GM19238 (cell line): ENCODE measurements around the gene MAP2K5.
"Not testable (repeated sequence)": the region's sequence is repeated elsewhere in the genome, so short reads cannot be mapped to it uniquely, and the experiment has no call there.

Experiments used
- DNase-seq: peaks from one replicate; pipeline ENCODE4 v3.0.0; 2011; ENCODE audit warnings: low spot score; ENCODE audit not compliant: insufficient read length

Gene MAP2K5

DNA sequence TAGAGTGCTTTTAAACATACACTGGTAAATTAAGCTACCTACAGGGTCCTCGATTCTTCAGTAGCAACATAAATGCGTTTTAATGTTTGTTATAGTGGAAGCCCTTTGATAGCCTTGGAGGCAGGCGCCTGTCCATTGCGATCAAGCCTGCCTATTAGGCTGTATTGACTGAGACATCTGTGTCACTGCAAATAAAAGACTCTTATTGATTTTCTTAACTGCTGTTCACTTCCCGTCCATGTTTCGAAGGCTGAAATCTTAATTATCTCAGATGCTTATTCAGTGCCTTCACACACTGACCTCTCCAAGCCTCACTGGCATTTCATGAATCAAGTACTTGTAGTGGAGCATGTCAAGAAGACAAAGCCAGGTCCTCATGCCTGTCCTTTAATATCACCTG, 51.1 kb downstream of the MAP2K5 start:
- DNase-seq: no peak

DNA sequence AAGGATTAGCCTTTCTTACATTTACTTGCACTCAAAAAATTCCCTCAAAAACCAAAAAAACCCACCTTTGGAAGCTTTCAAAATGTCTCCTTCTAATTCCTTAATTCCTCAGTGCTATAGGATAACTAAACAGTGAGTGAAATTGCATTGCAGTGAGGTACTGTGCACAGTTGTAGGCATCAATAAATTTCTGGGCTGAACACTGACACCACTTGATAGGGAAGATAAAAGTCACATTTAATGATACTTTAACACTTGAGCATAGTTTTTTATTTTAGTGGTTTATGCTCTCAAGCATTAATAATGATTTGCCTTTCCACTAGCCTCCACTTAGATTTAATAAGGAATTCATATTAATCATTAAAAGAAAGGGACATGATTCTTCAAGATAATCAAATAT, 52.3 kb downstream of the MAP2K5 start:
- DNase-seq: no peak

DNA sequence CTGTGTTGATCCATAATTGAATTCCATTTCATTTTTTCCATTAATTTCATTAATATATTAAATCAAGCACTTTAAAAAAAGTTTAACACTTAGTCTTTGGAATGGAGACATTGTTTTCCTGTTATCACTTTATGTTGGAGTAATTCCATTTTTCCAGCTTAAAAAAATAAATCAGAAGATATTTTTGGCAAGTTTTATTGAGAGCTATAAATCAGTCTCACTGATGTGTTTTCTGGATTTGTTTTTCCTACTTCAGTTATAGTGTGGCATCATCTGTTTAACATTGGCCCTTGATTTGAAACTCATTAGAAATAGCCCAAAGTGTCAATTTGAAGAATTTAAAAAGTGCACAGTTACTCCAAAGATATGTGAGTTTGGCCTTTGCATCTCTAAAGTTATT, 53.1 kb downstream of the MAP2K5 start:
- DNase-seq: no peak

DNA sequence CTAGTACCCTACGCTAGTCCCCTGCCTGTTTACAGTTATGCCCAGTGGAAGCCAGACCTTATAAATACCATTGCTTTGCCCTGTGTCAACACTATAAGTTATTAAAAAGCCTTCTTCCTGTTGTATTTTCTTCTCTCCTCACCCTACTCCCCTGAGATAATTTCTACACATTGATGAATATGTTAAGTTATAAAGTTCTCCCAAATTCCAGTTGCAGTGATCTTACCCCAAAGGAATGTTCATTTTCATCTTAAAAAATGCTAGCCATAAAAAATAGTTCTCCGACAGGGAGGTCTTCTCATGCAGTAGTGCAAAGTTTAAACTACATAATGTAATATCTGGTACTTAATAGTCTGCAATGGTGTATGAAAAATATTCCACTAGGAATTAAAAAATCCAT, 58.6 kb downstream of the MAP2K5 start:
- no peak for DNase-seq

DNA sequence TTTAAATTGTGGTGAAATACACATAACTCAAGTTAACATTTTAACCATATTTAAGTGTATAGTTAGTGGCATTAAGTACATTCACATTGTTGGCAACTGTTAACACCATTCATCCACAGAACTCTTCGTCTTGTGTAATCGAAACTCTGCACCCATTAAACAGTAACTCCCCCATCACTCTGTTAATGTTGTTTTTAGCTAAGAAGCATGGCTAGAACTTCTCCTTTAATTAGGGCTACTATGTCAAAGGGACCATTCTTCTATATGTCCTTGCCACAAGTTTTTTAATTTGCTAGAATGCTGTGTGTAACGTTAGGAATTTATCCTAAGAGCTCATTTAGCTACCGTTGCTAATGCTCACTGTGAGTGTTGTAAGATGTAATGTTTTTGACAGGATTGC, 60.6 kb downstream of the MAP2K5 start:
- DNase-seq: no peak

DNA sequence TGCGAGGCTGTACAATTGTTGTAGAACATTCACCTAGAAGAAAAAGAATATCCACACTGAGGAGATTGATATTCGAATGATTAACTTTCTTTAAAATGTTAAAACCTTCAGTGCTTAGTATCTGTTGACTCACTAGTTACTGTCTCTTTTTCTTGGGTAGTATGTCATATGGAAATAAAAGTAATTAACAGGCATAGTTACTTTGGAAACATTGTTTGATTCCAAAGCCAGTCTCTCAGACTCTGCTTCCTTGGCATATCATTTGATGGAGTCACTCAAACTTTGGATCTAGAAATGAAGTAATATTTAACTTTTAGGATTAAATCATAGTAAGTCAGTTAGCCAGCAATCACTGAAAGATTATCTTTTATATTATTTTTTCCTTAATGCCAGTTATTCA, 63.4 kb downstream of the MAP2K5 start:
- no peak for DNase-seq

DNA sequence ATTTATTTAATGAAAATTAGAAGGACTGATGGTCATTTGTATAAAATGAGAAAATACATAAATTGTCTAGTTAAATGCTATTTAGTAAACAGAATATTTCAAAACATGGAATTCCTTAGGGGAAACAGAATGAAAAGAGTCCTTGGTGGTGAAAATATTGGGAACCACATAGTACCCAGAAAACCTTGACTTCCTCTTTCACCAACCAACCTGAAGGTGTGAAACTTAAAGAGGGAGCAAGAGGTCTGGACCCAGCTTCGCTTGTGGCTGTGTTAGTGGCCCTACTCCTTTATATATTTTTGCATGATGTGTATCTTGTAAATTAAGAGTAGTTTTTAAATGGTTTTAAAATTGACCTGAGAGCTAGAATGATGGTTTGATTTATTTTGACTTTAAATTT, 64.2 kb downstream of the MAP2K5 start:
- DNase-seq: no peak

DNA sequence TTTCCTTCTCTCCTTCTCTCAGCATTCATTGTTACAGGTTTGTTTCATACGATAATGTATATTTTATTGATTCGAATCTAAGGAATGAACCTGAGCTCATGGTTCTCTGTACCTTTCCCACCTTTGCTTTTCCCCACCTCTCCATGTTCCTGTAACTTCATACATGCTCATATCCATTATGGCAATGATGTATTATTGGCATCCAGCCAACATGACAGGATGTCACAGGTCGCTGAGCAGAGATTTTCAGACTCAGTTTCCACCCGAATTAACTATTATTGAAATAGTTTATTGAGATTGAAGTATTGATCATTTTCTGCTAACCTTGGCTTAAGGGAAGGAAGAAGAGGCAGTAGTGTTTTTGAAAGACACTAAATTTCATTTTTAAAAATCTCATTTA, 64.8 kb downstream of the MAP2K5 start:
- DNase-seq: no peak

DNA sequence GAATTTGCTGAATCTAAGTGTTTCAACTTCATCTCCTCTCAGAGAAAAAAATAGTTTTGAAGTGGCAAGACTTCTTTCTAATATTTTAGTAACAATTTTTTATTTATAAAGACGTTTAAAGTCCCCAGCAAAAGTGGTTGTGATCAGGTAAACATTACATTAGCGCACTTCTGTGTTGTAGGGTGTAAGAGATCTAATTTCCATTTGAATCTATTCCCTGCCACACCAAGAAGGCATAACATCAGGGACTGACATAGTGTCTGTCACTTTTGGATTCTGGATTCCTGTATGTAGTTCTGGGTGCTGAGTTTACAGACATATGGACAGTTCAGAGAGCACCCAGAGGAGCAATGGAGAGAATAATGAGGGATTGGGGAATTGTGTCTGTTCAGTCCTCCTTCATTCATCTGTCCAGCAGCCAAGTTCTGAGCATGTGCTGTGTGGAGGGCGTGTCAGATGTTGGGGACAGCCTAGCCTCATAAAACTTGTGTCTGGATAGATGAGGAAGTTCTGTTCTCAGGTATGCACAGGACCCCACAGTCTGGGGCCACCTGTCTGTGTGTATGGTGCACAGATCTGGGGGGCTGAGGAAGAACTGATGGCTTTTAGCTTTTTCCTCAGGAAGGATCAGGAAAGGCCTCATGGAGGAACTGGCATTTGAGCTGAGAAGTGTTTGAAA, 65.6 kb downstream of the MAP2K5 start:
- no peak for DNase-seq

DNA sequence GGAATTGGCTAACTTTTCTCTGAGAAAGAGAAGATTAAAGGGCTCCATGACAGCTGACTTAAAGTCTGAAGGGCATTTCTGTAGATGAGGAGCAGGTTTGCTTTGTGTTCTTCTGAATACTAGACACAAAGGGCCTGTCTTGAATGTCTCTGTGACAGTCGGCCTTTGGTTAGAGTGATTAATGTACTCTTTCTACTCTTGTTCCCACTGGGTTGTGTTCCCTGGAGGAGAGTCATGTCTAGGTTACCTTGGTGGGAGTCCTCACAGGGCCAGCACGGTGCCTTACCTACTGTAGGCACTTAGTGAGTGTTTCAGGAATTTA, 66.1 kb downstream of the MAP2K5 start:
- DNase-seq: no peak

DNA sequence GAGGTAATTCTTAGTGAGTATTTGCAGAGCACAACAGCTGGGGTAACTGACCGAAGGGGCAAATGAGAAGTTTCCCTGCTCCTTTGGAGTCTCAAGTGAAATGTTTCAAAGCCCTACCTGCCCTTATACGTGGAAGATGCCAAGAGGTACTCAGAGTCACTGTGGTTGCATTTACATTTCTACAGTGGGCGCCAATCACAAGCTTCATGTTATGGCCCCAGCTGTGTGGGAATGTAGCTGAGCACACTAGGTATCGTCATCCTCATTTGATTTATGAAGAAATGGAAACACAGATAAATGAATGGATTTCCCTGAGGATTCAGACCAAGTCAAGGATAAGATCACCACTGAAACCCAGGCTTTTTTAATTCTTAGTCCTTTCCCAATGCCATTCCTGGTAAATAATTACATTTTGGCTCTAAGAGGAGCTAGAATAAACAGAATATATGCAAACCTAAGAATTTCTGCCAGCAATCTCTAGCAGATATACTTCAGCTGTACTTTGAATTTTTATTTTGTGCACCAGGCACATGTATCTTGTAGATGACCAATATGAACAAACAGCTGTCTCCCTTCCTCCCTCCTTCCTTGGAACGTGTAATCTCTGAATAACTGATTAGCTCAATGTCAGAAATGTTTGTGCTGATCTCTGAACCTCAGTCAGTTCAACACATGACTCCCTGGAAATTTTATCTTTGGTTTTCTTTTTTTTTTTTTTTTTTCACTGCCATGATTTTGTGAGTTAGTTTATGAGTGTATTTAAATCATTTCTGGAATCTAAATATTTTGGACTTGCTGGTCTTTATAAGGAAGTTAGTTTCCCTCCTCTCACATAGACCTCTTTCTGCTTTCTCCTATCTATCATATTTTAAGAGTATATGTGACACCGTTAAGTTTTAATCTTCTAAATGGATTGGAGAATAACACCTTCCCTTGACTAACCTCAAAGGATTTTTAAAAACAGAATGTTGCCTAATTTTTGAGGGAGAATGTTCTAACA, 69.2 kb downstream of the MAP2K5 start:
- DNase-seq: no peak

DNA sequence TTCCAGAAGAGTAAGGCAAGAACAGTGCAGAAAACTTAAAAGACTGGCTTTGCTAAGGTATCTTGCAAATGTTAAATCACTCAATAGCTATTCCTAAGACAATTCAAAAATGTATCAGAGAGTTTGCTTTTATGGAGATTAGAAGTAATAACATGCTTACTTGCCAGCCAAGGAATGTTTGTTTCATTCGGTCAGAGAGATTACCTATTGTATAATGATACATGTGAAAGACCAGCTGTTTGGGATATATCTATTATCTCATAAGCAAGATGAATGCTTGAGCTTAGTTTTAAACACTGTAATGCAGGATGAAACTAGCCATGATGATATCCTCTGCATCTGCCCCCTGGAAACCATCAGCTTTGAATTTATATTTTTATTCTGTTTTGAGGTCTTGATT, 70.7 kb downstream of the MAP2K5 start:
- no peak for DNase-seq

DNA sequence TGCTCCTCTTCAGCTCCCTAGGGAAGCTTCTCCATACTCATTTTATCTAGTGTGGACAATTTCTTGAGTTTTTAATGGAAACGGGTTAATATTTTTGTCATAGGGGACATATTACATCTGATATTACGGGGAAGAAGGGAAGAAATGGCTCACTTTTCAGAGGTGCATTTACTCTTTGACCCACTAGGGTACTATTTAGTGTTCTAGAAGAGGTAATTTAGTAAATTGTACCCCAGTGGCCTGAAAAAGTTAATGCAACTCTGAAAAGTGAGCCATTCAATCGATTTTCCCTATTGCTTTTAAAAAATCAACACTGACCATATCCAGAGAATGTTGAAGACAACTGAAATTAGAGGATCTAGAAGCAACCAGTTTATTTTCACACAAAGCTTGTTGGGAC, 71.2 kb downstream of the MAP2K5 start:
- DNase-seq: no peak

DNA sequence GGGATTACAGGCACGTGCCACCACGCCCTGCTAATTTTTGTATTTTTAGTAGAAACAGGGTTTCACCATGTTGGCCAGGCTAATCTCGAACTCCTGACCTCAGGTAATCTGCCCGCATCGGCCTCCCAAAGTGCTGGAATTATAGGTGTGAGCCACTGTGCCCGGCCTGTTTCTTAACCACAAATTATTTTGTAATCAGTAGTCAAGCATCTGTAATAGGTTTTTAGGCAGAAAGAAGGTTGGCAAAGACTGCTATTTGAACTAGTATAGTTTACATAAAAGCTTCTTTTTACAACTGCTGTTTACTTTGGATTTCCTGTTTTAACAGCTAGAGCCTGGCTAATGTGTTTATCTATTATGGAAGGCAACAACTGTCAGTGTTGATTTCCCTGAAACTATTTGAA, 72.6 kb downstream of the MAP2K5 start:
- DNase-seq: not testable (repeated sequence)

DNA sequence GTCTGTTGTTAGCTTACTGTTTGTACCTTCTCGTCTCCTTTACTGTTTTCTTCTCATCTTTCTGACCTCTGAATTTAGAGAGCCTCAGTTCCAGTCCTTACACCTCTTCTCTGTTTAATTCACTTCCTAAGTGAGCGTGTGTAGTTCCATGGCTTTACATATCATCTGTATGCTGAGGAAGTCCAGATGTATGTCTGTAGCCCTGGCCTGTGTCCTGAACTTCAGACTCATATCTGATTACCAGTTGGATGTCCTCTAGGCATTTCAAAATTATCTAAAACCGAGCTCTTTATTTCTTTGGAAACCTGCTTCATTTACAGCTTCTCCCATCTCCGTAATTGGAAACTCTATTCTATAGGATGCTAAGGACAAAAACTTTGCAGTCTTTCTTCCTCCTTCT, 75.8 kb downstream of the MAP2K5 start:
- no peak for DNase-seq

DNA sequence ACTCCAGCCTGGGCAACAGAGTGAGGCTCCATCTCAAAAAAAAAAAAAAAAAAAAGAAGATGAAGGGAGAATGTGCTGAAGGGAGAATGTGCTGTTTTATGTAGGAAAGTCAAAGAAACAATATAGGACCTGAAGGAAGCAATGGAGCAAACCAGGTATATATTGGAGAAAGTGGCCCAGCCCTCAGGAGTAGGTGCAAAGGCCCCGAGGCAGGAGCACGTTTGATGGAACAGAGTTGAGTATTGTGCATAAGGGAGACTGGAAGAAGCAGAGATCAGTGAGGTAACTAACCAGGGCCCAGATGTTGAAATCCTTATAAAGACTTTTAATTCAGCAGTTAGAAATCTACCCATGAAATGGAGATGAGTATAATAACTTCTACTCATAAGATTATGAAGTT, 79.6 kb downstream of the MAP2K5 start:
- no peak for DNase-seq

DNA sequence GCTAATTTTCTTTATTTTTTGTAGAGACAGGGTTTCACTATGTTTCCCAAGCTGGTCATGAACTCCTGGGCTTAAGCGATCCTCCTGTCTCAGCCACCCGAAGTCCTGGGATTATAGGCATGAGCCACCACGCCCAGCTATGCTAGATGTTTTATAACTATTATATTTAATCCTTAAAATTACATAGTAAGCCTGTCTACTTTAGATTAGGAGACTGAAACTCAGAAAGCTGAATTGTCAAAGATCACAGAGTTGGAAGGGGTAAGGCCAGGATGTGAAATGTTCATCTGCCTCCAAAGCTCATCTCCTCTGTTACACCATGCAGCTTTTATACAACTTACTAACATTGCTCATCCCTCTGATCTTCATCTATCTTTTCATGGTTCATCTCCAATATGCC, 89.8 kb downstream of the MAP2K5 start:
- DNase-seq: no peak

DNA sequence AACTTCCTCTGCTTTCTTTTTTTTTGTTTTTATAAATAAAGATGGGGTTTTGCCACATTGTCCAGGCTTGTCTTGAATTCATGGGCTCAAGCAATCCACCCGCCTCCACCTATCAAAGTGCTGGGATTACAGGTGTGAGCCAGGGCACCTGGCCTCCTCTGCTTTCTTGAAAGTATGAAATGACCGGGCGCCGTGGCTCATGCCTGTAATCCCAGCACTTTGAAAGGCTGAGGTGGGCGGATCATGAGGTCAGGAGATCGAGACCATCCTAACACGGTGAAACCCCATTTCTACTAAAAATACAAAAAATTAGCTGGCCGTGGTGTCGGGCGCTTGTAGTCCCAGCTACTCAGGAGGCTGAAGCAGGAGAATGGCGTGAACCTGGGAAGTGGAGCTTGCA, 93.4 kb downstream of the MAP2K5 start:
- not testable (repeated sequence) for DNase-seq

DNA sequence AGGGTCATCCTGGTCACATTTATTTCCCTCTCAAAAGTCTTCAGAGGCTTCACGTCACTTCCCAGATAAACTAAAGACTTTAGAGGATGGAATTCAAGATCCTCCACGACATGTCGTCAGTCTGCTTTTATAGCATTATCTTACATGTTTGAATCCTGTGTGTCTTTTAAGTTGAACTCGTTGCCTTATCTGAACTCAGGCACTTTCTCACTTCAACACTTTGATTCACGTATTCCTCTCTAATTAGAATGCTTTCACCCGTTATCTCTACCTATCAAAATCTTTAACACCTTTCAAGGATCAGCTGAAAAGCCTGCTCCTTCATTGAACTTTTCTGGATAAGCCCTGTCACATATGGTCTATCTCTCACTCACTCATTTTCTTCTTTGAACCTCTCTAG, 97.1 kb downstream of the MAP2K5 start:
- no peak for DNase-seq

DNA sequence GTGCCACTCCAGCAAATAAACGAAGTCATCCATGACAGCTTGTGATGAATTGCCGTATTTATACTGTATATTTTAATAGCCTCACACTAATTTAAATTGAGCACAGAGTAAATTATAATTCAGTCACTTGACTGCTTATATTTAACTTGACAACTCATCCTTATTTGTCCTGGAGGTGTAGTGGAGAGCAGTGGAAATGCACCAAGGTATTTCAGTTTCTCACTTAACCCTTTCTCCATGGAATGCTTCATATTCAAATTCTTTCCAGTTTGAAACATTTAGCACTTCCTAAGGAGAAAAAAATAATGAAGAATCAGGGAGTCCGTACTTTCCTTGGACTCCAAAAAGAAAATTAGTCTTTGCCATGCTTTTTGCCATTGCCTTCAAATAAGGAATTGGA, 99.0 kb downstream of the MAP2K5 start:
- no peak for DNase-seq

DNA sequence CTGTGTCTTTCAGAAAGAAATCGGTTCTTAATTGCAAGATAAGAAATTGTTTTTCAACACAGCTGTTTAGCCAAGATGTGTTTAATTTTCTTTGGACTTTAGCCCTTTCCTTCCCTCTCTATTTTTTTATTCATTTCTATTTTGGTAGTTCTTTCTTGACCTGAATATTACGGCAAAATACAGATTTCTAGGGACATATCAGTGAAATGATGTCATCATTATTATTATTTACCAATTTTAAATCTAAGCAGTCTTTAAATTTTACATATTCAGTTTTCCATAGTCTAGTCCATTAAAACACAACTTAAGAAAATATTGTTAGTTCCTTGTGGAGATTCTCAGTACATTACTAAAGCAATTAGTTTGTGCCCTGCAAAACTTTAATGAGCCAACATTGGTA, 104.3 kb downstream of the MAP2K5 start:
- DNase-seq: no peak

DNA sequence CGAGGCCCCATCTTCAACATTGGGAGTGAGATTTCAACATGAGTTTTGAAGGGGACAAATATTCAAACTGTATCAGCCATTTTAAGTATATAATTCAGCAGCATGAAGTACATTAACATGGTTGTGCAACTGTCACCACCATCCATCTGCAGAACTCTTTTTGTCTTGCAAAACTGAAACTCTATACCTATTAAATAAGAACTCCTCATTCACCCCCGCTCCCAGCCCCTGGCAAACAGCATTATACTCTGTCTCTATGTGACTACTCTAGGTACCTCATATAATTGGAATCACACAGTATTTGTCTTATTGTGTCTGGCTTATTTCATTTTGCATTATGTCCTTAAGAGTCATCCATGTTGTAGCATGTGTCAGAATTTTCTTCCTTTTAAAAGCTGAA, 110.1 kb downstream of the MAP2K5 start:
- DNase-seq: no peak

DNA sequence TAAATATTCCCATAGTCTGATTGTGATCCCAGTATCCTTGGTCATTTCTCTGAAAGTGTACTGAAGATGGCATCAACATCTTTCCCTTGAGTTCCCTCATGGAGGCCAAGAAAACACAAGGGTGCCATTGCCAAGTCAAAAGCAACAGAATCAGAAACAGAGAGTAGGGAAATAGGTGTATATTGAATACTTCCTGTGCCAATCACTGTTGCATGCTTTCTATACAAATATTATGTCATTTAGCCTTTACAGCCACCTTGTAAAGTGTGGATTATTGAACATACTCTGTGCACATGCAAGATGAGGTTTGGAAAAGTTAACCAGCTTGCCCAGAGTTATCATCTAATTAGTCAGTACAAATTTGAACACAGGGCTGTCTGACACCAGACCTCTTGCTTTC, 117.9 kb downstream of the MAP2K5 start:
- DNase-seq: no peak
